Fibroblast of skin of left biceps (primary cell): ENCODE results near the gene ENPP3.
"Not testable (repeated sequence)": the region's sequence is repeated elsewhere in the genome, so short reads cannot be mapped to it uniquely, and the experiment has no call there.

Source experiments
- DNase-seq, 2 experiments: peaks; one replicate each; pipeline ENCODE4 v3.0.0-alpha.2; 2013; ENCODE audit warnings: low read depth in 2 of 2

Gene ENPP3

GRCh38 chr6:131736003-131736596 is 99.0 kb downstream of the ENPP3 start:
- DNase-seq = no peak

GRCh38 chr6:131736811-131737210 is 99.7 kb downstream of the ENPP3 start:
- no peak for DNase-seq

DNA sequence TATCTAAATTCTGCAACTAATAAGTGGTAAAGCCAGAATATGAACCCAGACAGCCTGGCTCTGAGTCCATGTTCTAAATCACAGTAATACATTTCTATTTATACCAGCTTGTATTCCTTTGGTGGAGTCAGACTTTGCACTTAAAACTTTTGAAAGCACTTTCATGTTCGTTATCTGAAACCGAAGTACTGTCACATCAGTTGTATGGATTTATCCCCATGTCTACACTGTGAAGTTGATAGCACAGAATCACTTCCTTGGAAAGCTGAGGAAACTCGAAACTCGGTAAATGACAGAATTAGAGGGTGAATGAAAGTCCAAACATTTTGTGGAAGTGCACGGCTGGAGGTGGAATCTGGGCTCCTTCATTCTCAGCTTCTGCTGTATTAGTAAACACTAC is 102.0 kb downstream of the ENPP3 start:
- no peak for DNase-seq

GRCh38 chr6:131740161-131740560 is 103.1 kb downstream of the ENPP3 start:
- DNase-seq = no peak

DNA sequence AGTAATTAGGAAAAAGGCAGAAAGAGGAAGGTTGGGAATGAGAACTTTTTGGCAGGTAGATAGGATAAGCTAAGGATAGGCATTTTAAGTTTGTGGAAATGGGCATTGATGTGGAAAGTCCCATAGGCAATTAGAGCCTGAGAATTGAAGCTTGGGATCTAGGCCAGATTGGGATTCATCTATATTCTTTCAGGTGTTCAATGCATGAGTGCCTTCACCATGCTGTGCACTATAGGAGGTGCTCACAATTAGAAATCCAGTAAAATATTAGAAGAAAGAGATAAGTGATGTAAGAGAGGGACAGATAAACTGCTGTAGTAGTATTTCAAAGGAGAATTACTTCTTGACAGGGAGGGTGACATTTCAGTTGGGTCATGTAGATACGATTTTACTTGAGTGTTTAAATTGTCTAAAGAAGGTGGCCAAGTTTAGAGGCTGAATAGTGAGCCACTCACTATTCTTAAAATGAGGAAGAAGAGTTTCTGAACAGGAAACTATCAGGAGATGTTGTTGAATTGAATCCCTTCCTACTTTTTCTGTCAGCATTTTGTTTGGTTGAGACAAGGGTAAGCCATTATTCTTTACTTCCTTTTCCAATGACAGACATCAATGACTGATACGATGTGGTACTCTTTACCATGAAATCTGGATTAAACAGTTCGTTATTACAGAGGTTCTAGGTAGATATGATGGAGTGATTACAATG is 104.7 kb downstream of the ENPP3 start:
- DNase-seq = no peak

GRCh38 chr6:131744432-131745287 is 107.6 kb downstream of the ENPP3 start:
- DNase-seq = no peak

DNA sequence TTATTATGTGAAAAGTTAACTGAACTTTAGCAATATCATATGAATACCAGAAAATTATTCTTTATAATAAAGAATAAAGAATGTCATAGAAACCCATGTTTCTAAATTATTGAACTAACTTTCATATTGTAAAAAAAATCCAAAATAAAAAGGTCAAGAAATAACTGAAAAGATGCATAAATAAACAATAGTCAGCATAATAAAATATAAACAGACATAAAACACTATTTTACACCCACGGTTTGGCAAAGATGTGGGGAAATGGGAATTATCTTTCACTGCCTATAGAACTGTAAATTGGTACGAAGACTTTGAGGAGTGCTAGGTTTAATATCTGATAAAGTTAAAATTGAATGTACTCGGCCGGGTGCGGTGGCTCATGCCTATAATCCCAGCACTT is 108.4 kb downstream of the ENPP3 start:
- DNase-seq = no peak

DNA sequence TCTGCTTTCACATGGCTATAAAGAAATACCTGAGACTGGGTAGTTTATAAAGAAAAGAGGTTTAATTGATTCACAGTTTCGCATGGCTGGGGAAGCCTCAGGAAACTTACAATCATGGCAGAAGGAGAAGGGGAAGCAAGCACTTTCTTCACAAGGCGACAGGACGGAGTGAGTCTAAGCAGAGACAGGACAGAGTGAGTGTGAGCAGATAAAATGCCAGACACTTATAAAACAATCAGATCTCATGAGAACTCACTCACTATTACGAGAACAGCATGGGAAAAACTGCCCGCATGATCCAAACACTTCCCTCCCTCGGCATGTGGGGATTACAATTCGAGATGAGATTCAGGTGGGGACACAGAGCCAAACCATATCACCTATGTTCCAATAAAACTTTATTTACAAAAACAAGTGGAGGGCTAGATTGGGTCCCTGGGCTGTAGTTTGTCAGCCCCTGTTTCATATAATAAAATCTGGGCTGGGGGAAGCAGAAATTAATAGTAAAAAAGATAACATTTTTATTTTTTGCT is 110.8 kb downstream of the ENPP3 start:
- no peak for DNase-seq

- no peak for DNase-seq
Measured at GRCh38 chr6:131749023-131749422, 111.9 kb downstream of the ENPP3 start.

- DNase-seq = not testable (repeated sequence)
Measured at GRCh38 chr6:131751012-131751715, 114.1 kb downstream of the ENPP3 start.

DNA sequence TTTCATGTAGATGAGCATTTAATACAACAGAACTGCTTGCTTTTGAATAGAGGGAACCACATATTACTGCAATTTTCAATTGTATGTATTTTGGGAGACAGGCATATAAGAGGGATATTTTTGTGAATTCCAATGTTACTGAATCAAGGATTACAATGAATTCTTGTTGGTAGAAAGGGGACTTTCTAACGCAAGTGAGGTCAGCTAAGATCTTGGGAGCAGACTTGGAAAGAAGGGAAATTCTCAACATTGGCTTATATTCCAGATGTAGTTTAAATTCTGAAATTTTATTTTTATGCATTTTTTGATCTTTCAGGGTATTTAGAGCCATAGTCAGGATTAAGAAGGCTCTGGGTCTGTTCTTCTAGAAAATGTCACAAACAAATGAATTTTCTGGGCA is 117.0 kb downstream of the ENPP3 start:
- DNase-seq = no peak

DNA sequence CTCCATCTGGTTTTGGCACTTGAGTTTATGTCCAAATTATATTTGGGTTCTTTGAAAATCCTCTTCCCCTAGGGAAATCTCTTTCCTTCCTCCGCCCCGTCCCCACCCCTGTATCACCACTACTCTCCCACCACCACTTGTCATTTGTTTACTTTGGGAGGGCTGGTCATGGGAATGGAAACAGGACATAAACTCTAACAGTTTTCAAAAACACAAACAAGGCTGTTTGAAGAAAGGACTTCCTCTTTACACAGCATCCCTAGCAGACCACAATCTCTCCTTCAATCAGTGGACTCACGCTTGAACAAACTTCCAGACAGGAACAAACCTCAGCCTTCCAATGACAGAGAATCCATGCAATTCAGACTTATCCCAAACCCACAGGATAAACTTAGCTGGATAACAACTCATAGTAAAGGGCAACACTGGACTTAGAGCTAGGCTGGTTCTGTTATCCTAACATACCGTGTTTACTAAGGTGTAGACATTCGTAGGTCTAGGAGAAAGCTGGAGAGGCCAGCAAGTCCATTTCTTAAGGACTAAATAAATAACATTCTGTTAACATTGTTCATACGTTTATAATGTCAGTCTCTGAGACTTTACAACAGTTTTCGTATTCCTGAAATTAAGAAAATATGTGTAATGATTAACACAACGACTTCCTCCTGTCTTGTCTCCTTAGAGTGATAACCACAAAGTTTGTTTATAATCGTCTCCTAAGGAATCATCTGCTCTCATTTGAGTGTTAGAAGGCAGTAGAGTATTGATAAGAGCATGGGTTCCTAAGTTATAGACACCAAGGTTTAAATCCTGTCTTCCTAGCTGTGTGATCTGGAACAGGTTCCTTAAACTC is 117.8 kb downstream of the ENPP3 start:
- no peak for DNase-seq

GRCh38 chr6:131755597-131755996 is 118.5 kb downstream of the ENPP3 start:
- DNase-seq = peak; percentile 77 to 86

GRCh38 chr6:131756039-131756438 is 118.9 kb downstream of the ENPP3 start:
- no peak for DNase-seq

- DNase-seq = no peak
Measured at GRCh38 chr6:131758920-131759319, 121.8 kb downstream of the ENPP3 start.

DNA sequence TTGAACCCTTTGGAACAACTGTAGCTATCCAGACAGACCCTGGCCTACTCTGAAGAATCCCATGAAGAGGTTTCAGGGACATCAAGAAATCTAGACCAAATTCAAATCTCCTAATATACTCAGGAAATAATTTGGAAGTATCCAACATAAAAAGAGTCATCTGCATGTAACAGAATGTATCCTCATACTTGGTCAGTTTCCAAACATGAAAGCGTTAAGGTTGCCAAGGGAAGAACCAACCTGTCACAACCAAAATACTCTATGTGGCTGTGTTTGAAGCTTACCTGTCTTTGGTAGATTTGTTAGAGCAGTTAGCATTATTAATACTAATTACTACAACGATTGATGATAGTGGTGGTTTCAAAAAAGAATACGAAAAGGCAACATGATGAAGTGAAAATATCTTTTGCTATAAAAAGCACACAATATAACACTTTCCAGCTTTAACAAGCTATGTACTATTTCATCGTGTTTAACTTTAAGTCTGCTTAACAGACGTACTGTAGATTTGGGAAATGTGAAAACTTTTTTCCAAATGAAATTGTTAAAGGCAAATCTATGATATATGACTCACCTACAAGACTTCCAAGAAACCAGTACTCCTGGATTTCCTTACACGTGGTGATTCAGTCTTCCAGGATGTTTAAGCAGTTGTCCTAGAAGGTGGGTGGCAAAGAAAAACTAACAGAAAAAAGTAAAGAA is 124.1 kb downstream of the ENPP3 start:
- peak in 1 of 2 experiments; percentile 34 for DNase-seq

- no peak for DNase-seq
Measured at GRCh38 chr6:131761762-131762067, 124.6 kb downstream of the ENPP3 start.

DNA sequence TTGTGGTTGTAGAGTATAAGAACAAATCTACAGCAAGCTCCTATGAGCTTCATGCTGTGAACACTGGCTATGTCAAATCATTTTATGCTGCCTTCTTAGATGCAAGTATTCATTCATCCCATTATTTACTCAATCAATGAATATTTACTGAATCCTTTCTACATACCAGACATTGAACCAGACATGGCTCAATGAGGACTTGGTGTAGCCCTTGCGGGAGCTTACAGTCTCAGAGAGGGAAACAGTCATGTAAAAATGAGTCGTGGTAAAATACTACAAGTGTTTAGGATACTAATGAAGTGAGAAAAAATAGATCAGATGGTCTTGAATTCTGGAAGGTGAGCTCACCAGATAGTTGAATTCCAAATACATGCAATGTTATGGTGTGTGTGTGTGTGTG is 125.9 kb downstream of the ENPP3 start:
- no peak for DNase-seq

DNA sequence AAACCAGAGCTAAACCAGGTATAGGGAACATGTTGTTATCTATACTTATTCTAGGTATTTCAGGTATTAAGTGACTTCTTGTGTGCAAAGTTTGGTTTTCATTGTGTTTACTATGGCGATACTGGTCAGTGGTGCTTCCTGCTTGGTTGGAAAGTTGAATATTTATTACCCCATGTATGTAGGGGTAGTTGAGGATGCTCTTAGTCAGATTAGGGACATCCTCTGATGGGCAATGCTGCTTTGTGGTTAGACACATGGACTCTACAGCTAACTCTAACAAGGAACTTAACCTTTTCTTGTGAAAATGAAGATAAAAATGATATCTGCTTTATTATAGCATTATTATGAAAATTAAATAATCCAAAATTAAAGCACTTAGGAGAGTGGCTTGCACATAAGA is 126.6 kb downstream of the ENPP3 start:
- no peak for DNase-seq

GRCh38 chr6:131764350-131764749 is 127.2 kb downstream of the ENPP3 start:
- DNase-seq = peak in 1 of 2 experiments; percentile 25
